PFSK-1 (cell line): ENCODE measurements around the gene FRRS1L.

Experiments
- FOXP2 ChIP-seq: optimal IDR thresholded peaks from 2 replicates; pipeline ENCODE3; 2011; ENCODE audit warnings: borderline replicate concordance, control low read depth, inconsistent platforms; ENCODE audit not compliant: insufficient read depth; ENCODE audit errors: extremely low read length, extremely low read depth
- POLR2AphosphoS5 ChIP-seq: IDR thresholded peaks from 2 replicates; pipeline ENCODE4 v1.6.1; 2012; ENCODE audit warnings: low read depth, mild to moderate bottlenecking, control low read depth, low read length, moderate library complexity
- SIN3A ChIP-seq: IDR thresholded peaks from 2 replicates; pipeline ENCODE4 v1.6.1; 2012; ENCODE audit warnings: mild to moderate bottlenecking, low read length, moderate library complexity, borderline replicate concordance; ENCODE audit not compliant: insufficient read depth
- TAF1 ChIP-seq: IDR thresholded peaks from 2 replicates; pipeline ENCODE4 v1.6.1; 2012; ENCODE audit warnings: low read length, control low read depth, borderline replicate concordance; ENCODE audit not compliant: insufficient read depth
- TF ChIP-seq, protein P1 (sequence below), 2 experiments: IDR thresholded peaks; 2 replicates each; pipeline versions ENCODE4 v1.6.1 to v1.8.0; 2011 to 2012; ENCODE audit warnings: low read depth in 2 of 2, low read length in 2 of 2, control low read depth in 1 of 2, inconsistent platforms in 1 of 2, mild to moderate bottlenecking in 1 of 2, moderate library complexity in 1 of 2; ENCODE audit not compliant: insufficient read depth in 1 of 2

FRRS1L gene

DNA sequence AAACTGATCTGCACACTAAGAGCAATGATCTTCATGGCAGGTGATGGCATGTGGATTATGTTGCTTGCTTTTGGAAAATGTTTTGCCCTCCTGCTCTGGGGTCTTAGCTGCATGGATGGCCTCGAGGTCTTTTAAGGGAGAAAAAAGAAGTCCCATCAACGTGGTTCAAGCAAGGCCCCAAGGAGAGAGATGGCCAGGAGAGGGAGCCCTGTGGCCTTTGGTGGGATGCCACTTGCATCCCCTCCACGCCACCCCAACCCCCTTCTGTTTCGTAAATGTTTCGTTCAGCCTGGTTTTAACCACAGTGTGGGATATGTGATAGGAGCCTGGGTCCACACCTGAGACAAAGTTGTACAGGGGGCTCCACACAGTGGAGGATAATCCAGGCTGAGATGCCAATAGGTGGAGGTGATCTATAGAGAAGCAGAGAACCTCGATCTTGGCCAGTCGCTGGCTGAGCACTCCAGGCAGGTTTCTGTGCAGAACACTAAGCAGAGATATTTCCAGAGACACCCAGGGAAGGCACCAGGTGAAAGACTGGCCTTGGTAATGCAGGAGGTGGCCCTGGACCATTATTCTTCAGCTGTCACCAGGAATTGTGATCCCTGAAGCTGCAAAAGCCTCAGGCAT lies 25.8 kb upstream of the FRRS1L start:
- no peak for TF ChIP-seq POLR2AphosphoS5
- no peak for TF ChIP-seq FOXP2
- no peak for TF ChIP-seq TAF1
- TF ChIP-seq SIN3A = no peak
- TF ChIP-seq, protein P1, sequence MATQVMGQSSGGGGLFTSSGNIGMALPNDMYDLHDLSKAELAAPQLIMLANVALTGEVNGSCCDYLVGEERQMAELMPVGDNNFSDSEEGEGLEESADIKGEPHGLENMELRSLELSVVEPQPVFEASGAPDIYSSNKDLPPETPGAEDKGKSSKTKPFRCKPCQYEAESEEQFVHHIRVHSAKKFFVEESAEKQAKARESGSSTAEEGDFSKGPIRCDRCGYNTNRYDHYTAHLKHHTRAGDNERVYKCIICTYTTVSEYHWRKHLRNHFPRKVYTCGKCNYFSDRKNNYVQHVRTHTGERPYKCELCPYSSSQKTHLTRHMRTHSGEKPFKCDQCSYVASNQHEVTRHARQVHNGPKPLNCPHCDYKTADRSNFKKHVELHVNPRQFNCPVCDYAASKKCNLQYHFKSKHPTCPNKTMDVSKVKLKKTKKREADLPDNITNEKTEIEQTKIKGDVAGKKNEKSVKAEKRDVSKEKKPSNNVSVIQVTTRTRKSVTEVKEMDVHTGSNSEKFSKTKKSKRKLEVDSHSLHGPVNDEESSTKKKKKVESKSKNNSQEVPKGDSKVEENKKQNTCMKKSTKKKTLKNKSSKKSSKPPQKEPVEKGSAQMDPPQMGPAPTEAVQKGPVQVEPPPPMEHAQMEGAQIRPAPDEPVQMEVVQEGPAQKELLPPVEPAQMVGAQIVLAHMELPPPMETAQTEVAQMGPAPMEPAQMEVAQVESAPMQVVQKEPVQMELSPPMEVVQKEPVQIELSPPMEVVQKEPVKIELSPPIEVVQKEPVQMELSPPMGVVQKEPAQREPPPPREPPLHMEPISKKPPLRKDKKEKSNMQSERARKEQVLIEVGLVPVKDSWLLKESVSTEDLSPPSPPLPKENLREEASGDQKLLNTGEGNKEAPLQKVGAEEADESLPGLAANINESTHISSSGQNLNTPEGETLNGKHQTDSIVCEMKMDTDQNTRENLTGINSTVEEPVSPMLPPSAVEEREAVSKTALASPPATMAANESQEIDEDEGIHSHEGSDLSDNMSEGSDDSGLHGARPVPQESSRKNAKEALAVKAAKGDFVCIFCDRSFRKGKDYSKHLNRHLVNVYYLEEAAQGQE (IDR thresholded peaks at IDR 0.05; ENCODE audit: insufficient read depth in 1 of 2, low read depth in 2 of 2, low read length in 2 of 2) = no peak

DNA sequence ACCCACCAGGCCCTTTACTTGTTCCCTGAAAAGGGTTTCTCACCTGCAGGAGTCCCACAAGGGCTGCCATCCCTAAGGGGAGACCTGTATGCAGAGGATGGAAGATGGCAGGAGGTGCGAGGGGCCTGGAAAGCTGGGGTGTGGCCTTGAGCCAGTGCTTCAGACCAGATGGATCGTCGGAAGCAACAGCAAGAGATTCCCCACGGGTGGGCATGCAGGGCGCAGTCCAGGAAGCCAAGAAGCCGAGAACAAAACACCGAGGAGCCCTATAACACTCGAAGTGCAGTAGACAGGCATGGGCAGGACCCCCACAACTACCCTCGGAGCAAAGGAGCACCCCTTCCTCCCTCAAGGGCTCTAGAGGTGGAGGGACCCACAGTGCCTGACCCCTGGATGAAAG lies 24.7 kb upstream of the FRRS1L start:
- TF ChIP-seq POLR2AphosphoS5 (no peak), FOXP2 (no peak), SIN3A (no peak), TAF1 (no peak)
- TF ChIP-seq, protein P1 (IDR thresholded peaks at IDR 0.05; ENCODE audit: insufficient read depth in 1 of 2, low read depth in 2 of 2, low read length in 2 of 2) = no peak

DNA sequence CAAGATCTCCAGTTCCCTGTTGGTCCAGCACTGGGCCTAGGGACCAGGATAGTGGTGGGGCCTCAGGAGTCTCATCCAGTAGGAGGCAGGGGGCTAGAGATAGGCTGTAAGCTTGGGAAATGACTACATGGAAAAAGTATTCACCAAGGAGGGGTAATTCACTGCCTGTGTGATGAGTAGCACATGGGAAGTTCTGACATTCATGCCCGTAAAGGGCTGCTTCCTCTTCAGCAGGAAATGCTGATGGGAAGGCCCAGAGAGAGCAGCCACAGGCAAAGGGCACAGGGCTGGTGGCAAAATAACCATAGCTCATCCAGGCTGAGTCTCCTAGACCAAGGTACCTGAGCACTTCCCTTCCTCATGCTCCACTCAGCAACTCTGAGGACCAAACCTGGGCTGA lies 23.1 kb upstream of the FRRS1L start:
- TF ChIP-seq, protein P1 (IDR thresholded peaks at IDR 0.05; ENCODE audit: insufficient read depth in 1 of 2, low read depth in 2 of 2, low read length in 2 of 2) = no peak
- TF ChIP-seq TAF1 (no peak), FOXP2 (no peak), POLR2AphosphoS5 (no peak), SIN3A (no peak)

- no peak for TF ChIP-seq SIN3A
- TF ChIP-seq FOXP2 = no peak
- no peak for TF ChIP-seq POLR2AphosphoS5
- TF ChIP-seq, protein P1 (IDR thresholded peaks at IDR 0.05; ENCODE audit: insufficient read depth in 1 of 2, low read depth in 2 of 2, low read length in 2 of 2) = no peak
- no peak for TF ChIP-seq TAF1
Measured at GRCh38 chr9:109186857-109187520, 19.9 kb upstream of the FRRS1L start.
